GM21367 (cell line): ENCODE measurements around the gene R3HDM2.

Experiments used
- ATAC-seq: cut with Tn5 transposase; IDR thresholded peaks from one replicate; pipeline ENCODE4 v1.9.1; 2021; ENCODE audit not compliant: unreplicated experiment

The R3HDM2 gene

GRCh38 chr12:57242691-57243454 is 188.0 kb downstream of the R3HDM2 start:
- no peak for ATAC-seq

- no peak for ATAC-seq
These were observed 188.5 kb downstream of the R3HDM2 start for GRCh38 chr12:57242329-57242690.

GRCh38 chr12:57241402-57242310 is 189.2 kb downstream of the R3HDM2 start:
- no peak for ATAC-seq

- no peak for ATAC-seq
These were observed 189.9 kb downstream of the R3HDM2 start for GRCh38 chr12:57240926-57241401.

- no peak for ATAC-seq
These were observed 190.5 kb downstream of the R3HDM2 start for GRCh38 chr12:57240066-57240921.

- no peak for ATAC-seq
These were observed 191.2 kb downstream of the R3HDM2 start for GRCh38 chr12:57239587-57240065.

- peak; percentile 49 for ATAC-seq
These were observed 191.8 kb downstream of the R3HDM2 start for GRCh38 chr12:57238854-57239554.

- ATAC-seq, result no peak
These were observed 192.7 kb downstream of the R3HDM2 start for GRCh38 chr12:57237932-57238853.

- no peak for ATAC-seq
These were observed 193.3 kb downstream of the R3HDM2 start for GRCh38 chr12:57237596-57237931.

GRCh38 chr12:57236925-57237595 is 193.8 kb downstream of the R3HDM2 start:
- no peak for ATAC-seq

- no peak for ATAC-seq
These were observed 194.5 kb downstream of the R3HDM2 start for GRCh38 chr12:57236201-57236924.

- no peak for ATAC-seq
These were observed 195.1 kb downstream of the R3HDM2 start for GRCh38 chr12:57235728-57236131.

- ATAC-seq, result no peak
These were observed 195.7 kb downstream of the R3HDM2 start for GRCh38 chr12:57235017-57235727.

GRCh38 chr12:57234571-57235016 is 196.2 kb downstream of the R3HDM2 start:
- ATAC-seq, result no peak

GRCh38 chr12:57234233-57234570 is 196.6 kb downstream of the R3HDM2 start:
- ATAC-seq, result no peak

- ATAC-seq, result no peak
These were observed 197.2 kb downstream of the R3HDM2 start for GRCh38 chr12:57233357-57234232.
